Measurements from ENCODE around the gene ENAH.
A peak's percentile ranks its signal among the peaks of the same experiment; 100 is the strongest.

ENAH gene

DNA sequence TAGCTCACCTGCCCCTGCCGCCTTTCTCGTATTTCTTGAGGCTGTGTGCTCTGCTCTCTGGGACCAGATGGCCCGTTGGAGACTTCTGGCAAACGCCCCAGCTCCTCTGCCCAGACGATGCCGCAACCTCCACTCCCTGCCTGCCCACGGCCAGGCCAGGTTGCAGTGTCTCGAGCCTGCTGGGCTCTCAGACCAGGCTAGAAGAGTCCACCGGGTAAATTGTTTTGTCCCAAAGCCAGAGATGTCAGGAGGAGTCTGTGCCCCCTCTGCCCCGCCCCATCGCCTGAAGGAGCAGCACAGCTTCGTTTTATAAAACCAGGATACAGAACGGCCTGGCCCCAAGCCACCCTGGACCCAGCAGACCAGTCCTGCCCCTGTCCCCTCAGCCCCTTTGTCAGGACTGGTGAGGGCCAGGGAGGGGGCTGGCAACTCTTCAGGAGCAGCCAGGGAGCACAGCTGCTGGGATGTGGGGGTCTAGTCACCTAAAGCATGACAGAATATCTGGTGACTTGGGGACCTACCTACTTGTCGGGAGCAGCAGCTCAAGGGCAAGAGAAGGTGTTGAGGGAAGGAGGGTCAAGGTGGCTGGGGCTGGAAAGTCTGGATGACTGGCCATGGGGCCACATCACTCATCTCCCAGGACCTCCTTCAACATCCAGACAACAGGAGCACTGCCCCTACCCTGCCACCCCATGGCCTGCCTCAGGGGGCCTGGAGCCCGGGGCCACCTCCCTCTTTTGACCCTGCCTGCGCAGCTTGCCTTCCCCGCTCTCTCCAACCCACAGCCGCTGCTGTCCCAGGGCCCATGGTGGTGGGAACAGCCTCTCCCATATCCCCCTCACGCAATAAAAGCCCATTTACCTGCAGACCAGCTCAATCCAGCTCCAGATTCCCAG is 191.1 kb downstream of the ENAH start:
- no peak for DNase-seq (ENCODE audit: low read depth in 4 of 4, low spot score in 1 of 4)

GRCh38 chr1:225460737-225461532 is 192.0 kb downstream of the ENAH start:
- DNase-seq (ENCODE audit: low read depth in 4 of 4, low spot score in 1 of 4): no peak

- DNase-seq (ENCODE audit: low read depth in 4 of 4, low spot score in 1 of 4): no peak
These were observed 192.7 kb downstream of the ENAH start for GRCh38 chr1:225460021-225460736.

- DNase-seq (ENCODE audit: low read depth in 4 of 4, low spot score in 1 of 4): no peak
These were observed 194.7 kb downstream of the ENAH start for GRCh38 chr1:225458222-225458631.

- peak; percentile 64 to 79 (median 72) for DNase-seq (ENCODE audit: low read depth in 4 of 4, low spot score in 1 of 4)
These were observed 198.2 kb downstream of the ENAH start for GRCh38 chr1:225454733-225455132.

DNA sequence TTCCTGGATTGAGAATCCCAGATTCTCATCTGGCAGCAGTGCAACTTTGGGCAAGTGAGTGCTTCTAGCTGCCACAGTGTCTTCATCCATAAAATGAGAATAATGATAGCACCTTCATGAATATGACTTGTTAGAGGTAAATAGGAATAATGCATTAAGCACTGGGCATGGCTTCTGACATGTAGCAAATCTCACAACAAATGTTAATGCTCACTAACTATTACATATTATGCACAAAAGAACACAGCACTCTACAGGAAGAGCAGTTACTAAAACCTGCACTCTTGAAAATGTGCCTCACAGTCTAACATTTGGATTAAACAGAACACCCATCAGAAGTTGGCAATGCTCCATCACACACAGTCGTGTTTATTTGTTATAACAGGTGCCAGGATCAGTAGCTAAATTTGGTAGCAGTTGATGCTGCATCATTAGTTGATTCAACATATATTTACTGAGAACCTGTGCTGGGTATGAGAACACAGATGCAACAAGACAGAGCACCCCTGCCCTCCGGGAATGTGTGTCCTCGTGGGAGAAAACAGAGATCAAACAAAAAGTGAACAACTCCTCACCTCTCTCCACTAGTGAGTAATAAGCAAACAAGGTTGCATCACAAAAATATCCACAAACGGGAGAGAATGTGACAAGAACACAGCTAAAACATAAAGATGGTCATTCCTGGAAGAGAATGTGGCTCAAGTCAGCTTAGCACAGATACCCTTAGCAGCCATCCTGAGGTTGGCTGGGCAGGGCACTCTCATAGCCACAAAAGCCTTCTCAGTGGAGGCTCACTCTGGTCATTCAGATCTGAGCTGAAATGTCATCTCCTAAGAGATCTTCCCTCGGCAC is 198.9 kb downstream of the ENAH start:
- DNase-seq (ENCODE audit: low read depth in 4 of 4, low spot score in 1 of 4): no peak

GRCh38 chr1:225451840-225452515 is 200.9 kb downstream of the ENAH start:
- no peak for DNase-seq (ENCODE audit: low read depth in 4 of 4, low spot score in 1 of 4)

DNA sequence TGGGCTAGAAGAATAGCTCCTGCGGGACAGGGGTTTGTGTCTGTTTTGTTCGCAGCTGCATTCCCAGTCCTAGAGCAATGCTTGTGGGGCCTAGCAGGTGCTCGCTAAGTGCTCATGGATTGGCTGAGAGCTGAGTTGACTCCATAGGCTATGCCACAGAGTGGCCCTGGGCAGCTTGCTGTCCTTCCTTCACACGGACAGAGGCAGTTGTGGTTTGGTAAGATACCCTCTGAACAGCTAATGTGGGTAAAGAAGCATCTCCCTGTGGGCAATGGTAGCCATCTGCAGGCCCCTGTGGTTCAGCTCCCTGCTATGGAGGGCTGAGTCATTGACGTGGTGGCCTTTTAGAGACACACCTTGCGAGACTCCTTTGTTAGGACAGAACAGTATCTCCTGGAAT is 201.6 kb downstream of the ENAH start:
- DNase-seq (ENCODE audit: low read depth in 4 of 4, low spot score in 1 of 4): no peak

DNA sequence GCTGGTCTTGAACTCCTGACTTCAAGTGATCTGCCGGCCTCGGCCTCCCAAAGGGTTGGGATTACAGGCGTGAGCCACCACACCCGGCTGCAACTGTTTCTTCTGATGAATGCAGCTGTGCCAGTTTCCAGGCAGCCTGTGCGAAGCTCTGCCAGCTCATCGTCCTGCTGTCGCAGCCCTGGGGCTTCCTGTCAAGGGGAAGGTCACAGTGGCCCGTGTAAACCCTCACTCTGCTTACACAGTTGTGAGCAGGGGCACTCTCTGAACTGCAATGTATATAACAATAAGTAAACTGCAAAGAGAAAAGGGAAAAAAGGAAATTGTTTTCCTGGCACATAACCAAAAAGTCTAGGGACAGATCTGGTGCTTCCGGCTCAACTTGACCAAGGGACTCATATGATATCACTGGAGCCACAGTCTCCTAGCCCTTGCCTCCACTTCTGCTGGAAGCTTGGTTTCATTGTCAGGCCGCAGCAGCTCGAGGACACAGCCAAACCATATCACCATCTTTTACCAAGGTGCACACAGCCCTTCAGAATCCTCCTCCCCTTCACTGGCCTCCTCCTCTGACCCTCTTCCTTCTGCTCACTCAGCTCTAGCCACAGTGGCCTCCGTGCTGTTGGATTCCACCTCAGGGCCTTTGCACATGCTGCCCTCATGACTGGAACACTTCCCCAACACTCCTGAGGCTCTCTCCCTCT is 202.3 kb downstream of the ENAH start:
- DNase-seq (ENCODE audit: low read depth in 4 of 4, low spot score in 1 of 4): no peak

DNA sequence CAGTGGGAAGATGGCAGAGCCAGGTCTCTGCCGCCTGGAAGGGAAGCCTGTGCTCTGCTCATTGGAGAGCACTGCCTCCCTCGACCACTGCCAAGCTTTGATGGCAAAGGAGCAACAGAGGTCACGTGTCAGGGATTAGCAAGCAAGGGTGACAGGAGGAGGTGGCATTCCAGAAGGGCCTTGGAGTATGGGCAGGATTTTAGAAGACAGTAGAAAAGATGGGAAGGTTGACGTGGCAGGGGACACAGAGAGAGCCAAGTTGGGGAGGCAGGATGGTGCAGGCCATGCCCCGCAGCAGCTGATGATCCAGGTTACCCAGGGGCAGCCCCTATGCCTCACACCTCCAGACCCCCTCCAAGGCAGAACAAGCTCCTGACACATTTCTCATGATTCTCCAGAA is 203.1 kb downstream of the ENAH start:
- DNase-seq (ENCODE audit: low read depth in 4 of 4, low spot score in 1 of 4): no peak

DNA sequence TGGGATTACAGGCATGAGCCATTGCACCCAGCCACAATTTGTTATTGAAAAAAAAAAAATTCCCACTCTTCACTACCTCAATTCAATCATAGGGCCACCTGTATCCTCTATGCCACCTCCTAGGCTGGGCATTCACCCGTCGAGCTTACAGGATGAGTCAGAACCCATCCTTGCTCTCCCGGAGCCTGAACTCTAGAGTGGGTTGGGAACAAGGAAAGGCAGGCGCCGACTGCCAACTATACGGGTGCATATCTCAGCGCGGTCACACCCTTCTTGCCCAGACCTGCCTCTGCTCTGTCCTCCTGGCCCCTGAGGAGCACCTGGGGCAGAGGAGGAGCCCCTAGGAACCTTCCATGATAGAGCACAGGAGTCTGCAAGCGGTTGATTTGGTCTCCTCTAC is 203.7 kb downstream of the ENAH start:
- no peak for DNase-seq (ENCODE audit: low read depth in 4 of 4, low spot score in 1 of 4)

GRCh38 chr1:225448146-225448805 is 204.6 kb downstream of the ENAH start:
- DNase-seq (ENCODE audit: low read depth in 4 of 4, low spot score in 1 of 4): no peak

DNA sequence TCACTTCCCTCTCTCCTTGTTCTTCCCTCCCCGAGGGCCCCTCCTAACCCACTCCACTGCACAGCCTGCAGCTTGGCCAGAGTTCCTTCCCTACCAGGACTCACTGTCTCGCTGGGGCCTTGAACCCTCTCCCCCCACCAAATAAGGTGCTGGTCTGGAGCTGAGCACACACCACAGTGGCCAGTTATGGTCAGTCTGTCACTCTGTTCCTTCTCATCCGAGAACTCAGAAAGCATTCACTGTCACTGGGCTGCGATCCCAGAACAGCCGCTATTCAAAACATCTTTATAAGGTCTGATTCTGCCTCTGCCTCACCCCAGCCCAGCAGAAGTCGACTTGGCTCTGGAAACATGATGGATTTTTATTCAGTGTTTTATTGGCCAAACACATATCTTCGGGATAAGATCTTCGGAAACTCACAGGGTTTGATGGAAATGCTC is 205.3 kb downstream of the ENAH start:
- DNase-seq (ENCODE audit: low read depth in 4 of 4, low spot score in 1 of 4): no peak

GRCh38 chr1:225446981-225447615 is 205.8 kb downstream of the ENAH start:
- no peak for DNase-seq (ENCODE audit: low read depth in 4 of 4, low spot score in 1 of 4)

DNA sequence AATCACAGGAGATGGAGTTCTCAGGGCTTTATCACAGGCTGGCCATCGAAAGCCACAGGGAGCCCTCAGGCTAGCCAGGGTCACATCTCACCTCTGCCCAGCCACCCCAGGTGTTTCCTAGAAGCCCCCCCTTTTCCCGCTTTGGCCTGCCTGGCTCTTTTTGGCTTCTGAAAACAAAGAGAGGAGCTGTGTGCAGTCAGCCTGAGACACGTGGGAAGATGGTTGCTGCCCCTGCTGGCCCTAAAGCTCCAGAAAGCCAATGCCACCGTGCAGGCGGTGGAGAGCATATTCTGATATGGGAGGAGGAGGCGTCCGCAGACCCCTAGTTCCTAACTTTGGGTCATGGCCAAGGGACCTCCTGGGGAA is 206.3 kb downstream of the ENAH start:
- DNase-seq (ENCODE audit: low read depth in 4 of 4, low spot score in 1 of 4): no peak

GRCh38 chr1:225445639-225446594 is 207.0 kb downstream of the ENAH start:
- no peak for DNase-seq (ENCODE audit: low read depth in 4 of 4, low spot score in 1 of 4)

DNA sequence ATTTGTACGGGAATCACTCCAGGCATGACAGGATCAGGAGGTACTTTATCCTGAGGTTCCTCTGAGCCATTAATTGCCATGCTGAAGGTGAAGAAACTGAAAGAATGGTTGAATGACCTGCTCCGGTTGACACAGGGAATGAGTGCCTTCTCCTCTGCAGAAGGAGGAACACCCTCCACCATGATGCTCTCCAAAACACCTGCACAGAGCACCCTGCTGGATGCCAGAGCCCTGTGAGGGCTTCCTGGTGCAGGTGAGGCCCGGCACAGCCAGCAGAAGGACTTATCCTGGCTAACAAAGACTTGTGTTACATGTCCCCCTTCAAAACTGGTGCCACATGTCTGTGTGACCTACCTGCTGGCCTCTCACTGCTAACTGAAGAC is 210.8 kb downstream of the ENAH start:
- no peak for DNase-seq (ENCODE audit: low read depth in 4 of 4, low spot score in 1 of 4)

Data from stimulated activated CD4-positive, alpha-beta T cell treated with anti-CD3 and anti-CD28 coated beads, Interleukin-1b, Interleukin-23, amount 100 ng/mL, for 24 hours (primary cell).